A549 (cell line): ENCODE data around the gene ANLN. TPM values are rescaled to one million over a fixed set of nuclear protein-coding genes. Genes with fewer than 3 reads are reported as not detected.

ENCODE experiments used
- polyA plus RNA-seq, 4 experiments: library from polyadenylated mRNA; depleted of rRNA in 3 of 4; stranded (reverse); fragments of >200 nt; fragmentation: RNase III in 1 of 4; extraction: RNeasy Plus Mini Kit Qiagen cat#74134 plus additional on column Dnase treatment in 1 of 4; gene quantifications; 2 replicates in 3 of 4; 3 replicates in 1 of 4; pipeline ENCODE4 v1.2.3, GENCODE V29; 2011 to 2017
- TF ChIP-seq, protein P1 (sequence below): fragments of 450-650 bp; IDR thresholded peaks from 2 replicates; pipeline ENCODE4 v1.6.1; 2014; ENCODE audit warnings: antibody characterized with exemption

Gene ANLN
- polyA plus RNA-seq, 2 of the 4 experiments (the other 2 are of a cell fraction): 52.4 to 72.9 TPM

DNA sequence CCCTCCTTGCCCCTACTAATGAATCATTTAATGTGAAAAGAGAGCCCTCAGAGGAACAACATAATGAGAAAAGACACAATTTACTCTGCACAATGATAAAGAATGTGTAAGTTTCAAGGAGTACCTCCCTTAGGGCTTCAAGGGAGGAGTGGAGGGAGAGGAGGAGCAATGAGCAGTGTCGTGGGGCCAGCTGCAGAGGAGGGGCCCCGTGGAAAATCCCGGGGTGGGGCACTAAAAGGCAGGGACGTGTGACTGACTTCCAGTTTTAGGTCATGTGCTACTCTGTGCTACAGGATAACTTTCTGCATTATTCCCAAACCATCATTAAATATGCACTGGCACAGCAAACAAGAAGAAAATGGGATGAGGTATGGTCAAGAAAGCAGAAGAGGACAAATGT is 108.1 kb downstream of the ANLN start (continued):
- TF ChIP-seq, protein P1, sequence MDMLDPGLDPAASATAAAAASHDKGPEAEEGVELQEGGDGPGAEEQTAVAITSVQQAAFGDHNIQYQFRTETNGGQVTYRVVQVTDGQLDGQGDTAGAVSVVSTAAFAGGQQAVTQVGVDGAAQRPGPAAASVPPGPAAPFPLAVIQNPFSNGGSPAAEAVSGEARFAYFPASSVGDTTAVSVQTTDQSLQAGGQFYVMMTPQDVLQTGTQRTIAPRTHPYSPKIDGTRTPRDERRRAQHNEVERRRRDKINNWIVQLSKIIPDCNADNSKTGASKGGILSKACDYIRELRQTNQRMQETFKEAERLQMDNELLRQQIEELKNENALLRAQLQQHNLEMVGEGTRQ: no peak

Other genes with a start within 250 kb of the ANLN start
- 14.2 and 16.0 TPM in 2 replicates for gene EEPD1, start 236.6 kb upstream of the ANLN start, polyA plus RNA-seq (2011; rRNA removed)
- 22.1 to 25.9 TPM (median 24.3 TPM) in 3 replicates for gene EEPD1, start 236.6 kb upstream of the ANLN start, polyA plus RNA-seq (2017; fragmentation: RNase III; extraction: RNeasy Plus Mini Kit Qiagen cat#74134 plus additional on column Dnase treatment)